Measurements from ENCODE around the gene SLC6A6. TPM values are rescaled to one million over a fixed set of nuclear protein-coding genes. Genes with fewer than 3 reads are reported as not detected.

The SLC6A6 gene
- total RNA-seq, 1 experiment from 2014 or later = 211 TPM

DNA sequence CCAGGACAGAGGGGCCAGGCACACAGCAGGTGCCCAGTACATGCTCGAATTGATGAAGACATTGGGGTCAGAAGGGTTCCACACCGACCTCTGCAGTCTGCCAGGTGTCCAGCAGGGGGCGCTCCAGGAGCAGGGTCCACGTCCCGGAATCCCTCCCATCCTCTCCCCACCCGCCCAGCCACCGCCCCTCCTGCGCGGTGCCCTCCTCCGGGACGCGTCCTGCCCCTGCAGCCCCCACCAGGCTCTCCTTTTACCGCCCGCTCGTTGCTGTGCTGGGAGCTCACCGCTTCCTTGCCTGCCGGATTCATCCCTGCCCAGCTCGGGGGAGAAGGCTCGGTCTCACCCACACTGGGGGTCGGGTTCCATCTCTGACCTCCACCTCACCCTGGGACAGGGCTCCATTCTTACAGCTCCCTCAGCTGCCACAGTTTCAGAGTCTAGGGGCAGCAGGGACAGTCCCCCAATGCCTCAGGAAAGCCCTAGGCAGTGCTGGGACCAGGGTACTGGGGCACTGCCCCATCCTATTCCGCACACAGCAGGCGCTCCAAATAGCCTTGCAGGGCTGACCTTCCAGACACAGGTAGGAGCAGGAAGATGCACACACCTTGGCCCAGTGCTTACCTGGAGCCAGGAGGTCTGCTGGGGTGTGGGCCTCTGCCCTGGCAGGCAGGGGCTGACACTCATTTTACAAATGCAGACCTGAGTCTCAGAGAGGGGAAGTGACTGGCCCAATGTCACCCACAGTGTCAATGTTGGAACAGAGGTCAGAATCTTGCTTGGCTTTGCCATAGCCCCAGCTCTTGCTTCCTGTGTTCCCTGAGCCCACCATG is 106.8 kb downstream of the SLC6A6 start:
- ATAC-seq (peak; percentile 86), DNase-seq (ENCODE audit: low spot score) (peak; percentile 95)
- Mint-ChIP-seq H3K36me3 (no peaks in the 10 kb centered on the region), H3K27ac (no peak overlapping the region), H3K4me3 (peak overlapping the region; percentile 70), H3K9me3 (no peaks in the 10 kb centered on the region), H3K27me3 (ENCODE audit: low read depth) (no peaks in the 10 kb centered on the region; the same call in 1 of the 2 replicates), H3K4me1 (peaks cover 9% of the 10 kb centered on the region; the same call in 1 of the 2 replicates)
- POLR2A ChIA-PET = no interaction called here
- CTCF ChIA-PET = interaction anchor here (0.6 to 2.5 kb wide), 39 partner anchors 8 to 1232 kb away, joined by 3 to 58 read pairs (median 6); partner anchors contain the start of genes CCDC174 and GRIP2
- TF ChIP-seq, protein P1, sequence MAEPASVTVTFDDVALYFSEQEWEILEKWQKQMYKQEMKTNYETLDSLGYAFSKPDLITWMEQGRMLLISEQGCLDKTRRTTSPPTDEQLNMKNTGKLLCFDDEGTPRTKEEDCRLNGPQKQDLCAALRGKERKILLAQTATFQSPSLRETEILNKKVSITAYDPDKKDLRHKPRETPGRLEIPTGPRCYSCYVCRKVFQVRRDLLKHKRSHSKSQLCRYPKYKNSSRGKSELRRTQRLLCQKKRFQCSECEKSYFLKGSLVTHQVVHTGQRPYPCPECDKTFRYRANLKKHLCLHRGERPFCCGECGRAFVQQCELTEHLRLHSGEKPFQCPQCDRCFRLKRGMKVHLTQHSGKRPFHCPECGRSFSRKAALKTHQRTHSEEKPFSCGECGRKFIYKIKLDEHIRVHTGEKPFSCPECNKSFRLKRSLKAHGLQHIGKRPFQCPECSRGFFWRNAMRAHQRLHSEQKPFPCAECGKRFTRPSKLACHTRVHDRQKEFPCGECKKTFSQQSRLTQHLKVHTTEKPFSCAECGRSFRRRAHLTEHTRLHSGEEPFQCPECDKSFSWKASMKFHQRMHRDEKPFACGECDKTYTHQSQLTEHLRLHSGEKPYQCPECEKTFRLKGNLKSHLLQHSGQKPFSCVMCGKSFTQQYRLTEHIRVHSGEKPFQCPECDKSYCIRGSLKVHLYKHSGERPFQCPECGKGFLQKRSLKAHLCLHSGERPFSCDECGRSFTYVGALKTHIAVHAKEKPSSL (CRISPR knock-in tag; conservative IDR thresholded peaks at IDR 0.05) = no peak
- 0 out of 2 replicates have a peak, but pooled peaks have one; percentile 40 for TF ChIP-seq ZNF121 (CRISPR knock-in tag; IDR thresholded peaks at IDR 0.05)
- TF ChIP-seq TEAD4 (CRISPR knock-in tag; IDR thresholded peaks at IDR 0.05) = no peak
- no peak for TF ChIP-seq TP53 (CRISPR knock-in tag; IDR thresholded peaks at IDR 0.05)
- TF ChIP-seq, protein P2, sequence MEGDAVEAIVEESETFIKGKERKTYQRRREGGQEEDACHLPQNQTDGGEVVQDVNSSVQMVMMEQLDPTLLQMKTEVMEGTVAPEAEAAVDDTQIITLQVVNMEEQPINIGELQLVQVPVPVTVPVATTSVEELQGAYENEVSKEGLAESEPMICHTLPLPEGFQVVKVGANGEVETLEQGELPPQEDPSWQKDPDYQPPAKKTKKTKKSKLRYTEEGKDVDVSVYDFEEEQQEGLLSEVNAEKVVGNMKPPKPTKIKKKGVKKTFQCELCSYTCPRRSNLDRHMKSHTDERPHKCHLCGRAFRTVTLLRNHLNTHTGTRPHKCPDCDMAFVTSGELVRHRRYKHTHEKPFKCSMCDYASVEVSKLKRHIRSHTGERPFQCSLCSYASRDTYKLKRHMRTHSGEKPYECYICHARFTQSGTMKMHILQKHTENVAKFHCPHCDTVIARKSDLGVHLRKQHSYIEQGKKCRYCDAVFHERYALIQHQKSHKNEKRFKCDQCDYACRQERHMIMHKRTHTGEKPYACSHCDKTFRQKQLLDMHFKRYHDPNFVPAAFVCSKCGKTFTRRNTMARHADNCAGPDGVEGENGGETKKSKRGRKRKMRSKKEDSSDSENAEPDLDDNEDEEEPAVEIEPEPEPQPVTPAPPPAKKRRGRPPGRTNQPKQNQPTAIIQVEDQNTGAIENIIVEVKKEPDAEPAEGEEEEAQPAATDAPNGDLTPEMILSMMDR (IDR thresholded peaks at IDR 0.05) = peak; percentile 99
- TF ChIP-seq, protein P3, sequence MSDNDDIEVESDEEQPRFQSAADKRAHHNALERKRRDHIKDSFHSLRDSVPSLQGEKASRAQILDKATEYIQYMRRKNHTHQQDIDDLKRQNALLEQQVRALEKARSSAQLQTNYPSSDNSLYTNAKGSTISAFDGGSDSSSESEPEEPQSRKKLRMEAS (CRISPR knock-in tag; IDR thresholded peaks at IDR 0.05) = no peak
- TF ChIP-seq ETV6 (CRISPR knock-in tag; IDR thresholded peaks at IDR 0.05) = no peak; the same call in 1 of the 2 replicates
- TF ChIP-seq, protein P4, sequence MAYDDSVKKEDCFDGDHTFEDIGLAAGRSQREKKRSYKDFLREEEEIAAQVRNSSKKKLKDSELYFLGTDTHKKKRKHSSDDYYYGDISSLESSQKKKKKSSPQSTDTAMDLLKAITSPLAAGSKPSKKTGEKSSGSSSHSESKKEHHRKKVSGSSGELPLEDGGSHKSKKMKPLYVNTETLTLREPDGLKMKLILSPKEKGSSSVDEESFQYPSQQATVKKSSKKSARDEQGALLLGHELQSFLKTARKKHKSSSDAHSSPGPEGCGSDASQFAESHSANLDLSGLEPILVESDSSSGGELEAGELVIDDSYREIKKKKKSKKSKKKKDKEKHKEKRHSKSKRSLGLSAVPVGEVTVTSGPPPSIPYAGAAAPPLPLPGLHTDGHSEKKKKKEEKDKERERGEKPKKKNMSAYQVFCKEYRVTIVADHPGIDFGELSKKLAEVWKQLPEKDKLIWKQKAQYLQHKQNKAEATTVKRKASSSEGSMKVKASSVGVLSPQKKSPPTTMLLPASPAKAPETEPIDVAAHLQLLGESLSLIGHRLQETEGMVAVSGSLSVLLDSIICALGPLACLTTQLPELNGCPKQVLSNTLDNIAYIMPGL (CRISPR knock-in tag; IDR thresholded peaks at IDR 0.05) = 0 out of 2 replicates have a peak, but pooled peaks have one; percentile 26
- TF ChIP-seq ESRRA (CRISPR knock-in tag; IDR thresholded peaks at IDR 0.05; ENCODE audit: borderline replicate concordance) = 0 out of 2 replicates have a peak, but pooled peaks have one; percentile 49
- TF ChIP-seq SP1 (CRISPR knock-in tag; conservative IDR thresholded peaks at IDR 0.05) = 0 out of 2 replicates have a peak, but pooled peaks have one; percentile 43
- TF ChIP-seq, protein P5, sequence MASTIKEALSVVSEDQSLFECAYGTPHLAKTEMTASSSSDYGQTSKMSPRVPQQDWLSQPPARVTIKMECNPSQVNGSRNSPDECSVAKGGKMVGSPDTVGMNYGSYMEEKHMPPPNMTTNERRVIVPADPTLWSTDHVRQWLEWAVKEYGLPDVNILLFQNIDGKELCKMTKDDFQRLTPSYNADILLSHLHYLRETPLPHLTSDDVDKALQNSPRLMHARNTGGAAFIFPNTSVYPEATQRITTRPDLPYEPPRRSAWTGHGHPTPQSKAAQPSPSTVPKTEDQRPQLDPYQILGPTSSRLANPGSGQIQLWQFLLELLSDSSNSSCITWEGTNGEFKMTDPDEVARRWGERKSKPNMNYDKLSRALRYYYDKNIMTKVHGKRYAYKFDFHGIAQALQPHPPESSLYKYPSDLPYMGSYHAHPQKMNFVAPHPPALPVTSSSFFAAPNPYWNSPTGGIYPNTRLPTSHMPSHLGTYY (CRISPR knock-in tag; IDR thresholded peaks at IDR 0.05) = no peak
- no peak for TF ChIP-seq CREM (CRISPR knock-in tag; IDR thresholded peaks at IDR 0.05)
- no peak for TF ChIP-seq SMAD4 (CRISPR knock-in tag; IDR thresholded peaks at IDR 0.05)

DNA sequence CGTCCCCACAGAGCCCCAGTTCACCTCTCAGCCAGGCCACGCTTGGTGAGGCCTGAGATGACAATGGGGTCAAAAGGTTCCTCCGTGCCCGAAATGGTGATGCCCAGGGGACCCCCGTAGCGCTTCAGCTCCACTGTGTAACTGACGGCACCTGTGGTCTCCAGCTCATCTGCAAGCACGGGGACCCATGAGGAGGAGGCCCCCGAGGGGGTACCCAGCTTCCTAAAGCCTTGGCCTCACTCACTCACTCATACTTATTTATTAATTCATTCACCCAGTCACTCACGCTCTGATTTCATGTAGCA is 107.3 kb downstream of the SLC6A6 start:
- DNase-seq (ENCODE audit: low spot score) = no peak
- ATAC-seq = no peak
- H3K27ac Mint-ChIP-seq = no peak overlapping the region
- CTCF ChIA-PET = interaction anchor here (0.7 to 2.5 kb wide), 26 partner anchors 8 to 306 kb away, joined by 3 to 58 read pairs (median 8); partner anchors contain the start of genes CCDC174 and GRIP2
- no peaks in the 10 kb centered on the region for H3K36me3 Mint-ChIP-seq
- POLR2A ChIA-PET = no interaction called here
- no peak overlapping the region for H3K4me3 Mint-ChIP-seq
- no peaks in the 10 kb centered on the region for H3K9me3 Mint-ChIP-seq
- H3K4me1 Mint-ChIP-seq = peaks cover 9% of the 10 kb centered on the region; the same call in 1 of the 2 replicates
- no peaks in the 10 kb centered on the region; the same call in 1 of the 2 replicates for H3K27me3 Mint-ChIP-seq (ENCODE audit: low read depth)
- TF ChIP-seq ESRRA (CRISPR knock-in tag; IDR thresholded peaks at IDR 0.05; ENCODE audit: borderline replicate concordance) (no peak), MXD4 (CRISPR knock-in tag; IDR thresholded peaks at IDR 0.05; ENCODE audit: borderline replicate concordance) (no peak), ZBTB21 (CRISPR knock-in tag; IDR thresholded peaks at IDR 0.05; ENCODE audit: borderline replicate concordance) (no peak), NR2C2 (CRISPR knock-in tag; IDR thresholded peaks at IDR 0.05) (no peak), KAT7 (CRISPR knock-in tag; IDR thresholded peaks at IDR 0.05; ENCODE audit: borderline replicate concordance) (no peak), JUN (CRISPR knock-in tag; IDR thresholded peaks at IDR 0.05) (no peak)
- TF ChIP-seq, protein P6, sequence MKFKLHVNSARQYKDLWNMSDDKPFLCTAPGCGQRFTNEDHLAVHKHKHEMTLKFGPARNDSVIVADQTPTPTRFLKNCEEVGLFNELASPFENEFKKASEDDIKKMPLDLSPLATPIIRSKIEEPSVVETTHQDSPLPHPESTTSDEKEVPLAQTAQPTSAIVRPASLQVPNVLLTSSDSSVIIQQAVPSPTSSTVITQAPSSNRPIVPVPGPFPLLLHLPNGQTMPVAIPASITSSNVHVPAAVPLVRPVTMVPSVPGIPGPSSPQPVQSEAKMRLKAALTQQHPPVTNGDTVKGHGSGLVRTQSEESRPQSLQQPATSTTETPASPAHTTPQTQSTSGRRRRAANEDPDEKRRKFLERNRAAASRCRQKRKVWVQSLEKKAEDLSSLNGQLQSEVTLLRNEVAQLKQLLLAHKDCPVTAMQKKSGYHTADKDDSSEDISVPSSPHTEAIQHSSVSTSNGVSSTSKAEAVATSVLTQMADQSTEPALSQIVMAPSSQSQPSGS (CRISPR knock-in tag; IDR thresholded peaks at IDR 0.05; ENCODE audit: borderline replicate concordance, low read depth) = no peak
- TF ChIP-seq, protein P7, sequence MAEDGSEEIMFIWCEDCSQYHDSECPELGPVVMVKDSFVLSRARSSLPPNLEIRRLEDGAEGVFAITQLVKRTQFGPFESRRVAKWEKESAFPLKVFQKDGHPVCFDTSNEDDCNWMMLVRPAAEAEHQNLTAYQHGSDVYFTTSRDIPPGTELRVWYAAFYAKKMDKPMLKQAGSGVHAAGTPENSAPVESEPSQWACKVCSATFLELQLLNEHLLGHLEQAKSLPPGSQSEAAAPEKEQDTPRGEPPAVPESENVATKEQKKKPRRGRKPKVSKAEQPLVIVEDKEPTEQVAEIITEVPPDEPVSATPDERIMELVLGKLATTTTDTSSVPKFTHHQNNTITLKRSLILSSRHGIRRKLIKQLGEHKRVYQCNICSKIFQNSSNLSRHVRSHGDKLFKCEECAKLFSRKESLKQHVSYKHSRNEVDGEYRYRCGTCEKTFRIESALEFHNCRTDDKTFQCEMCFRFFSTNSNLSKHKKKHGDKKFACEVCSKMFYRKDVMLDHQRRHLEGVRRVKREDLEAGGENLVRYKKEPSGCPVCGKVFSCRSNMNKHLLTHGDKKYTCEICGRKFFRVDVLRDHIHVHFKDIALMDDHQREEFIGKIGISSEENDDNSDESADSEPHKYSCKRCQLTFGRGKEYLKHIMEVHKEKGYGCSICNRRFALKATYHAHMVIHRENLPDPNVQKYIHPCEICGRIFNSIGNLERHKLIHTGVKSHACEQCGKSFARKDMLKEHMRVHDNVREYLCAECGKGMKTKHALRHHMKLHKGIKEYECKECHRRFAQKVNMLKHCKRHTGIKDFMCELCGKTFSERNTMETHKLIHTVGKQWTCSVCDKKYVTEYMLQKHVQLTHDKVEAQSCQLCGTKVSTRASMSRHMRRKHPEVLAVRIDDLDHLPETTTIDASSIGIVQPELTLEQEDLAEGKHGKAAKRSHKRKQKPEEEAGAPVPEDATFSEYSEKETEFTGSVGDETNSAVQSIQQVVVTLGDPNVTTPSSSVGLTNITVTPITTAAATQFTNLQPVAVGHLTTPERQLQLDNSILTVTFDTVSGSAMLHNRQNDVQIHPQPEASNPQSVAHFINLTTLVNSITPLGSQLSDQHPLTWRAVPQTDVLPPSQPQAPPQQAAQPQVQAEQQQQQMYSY (CRISPR knock-in tag; IDR thresholded peaks at IDR 0.05) = no peak
- TF ChIP-seq, protein P8, sequence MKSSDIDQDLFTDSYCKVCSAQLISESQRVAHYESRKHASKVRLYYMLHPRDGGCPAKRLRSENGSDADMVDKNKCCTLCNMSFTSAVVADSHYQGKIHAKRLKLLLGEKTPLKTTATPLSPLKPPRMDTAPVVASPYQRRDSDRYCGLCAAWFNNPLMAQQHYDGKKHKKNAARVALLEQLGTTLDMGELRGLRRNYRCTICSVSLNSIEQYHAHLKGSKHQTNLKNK (CRISPR knock-in tag; IDR thresholded peaks at IDR 0.05) = no peak
